PFSK-1 (cell line): ENCODE results near the gene LRRC42.

Source experiments
- FOXP2 ChIP-seq: optimal IDR thresholded peaks from 2 replicates; pipeline ENCODE3; 2011; ENCODE audit warnings: borderline replicate concordance, control low read depth, inconsistent platforms; ENCODE audit not compliant: insufficient read depth; ENCODE audit errors: extremely low read length, extremely low read depth
- POLR2AphosphoS5 ChIP-seq: IDR thresholded peaks from 2 replicates; pipeline ENCODE4 v1.6.1; 2012; ENCODE audit warnings: low read depth, mild to moderate bottlenecking, control low read depth, low read length, moderate library complexity
- REST ChIP-seq, 2 experiments: IDR thresholded peaks; 2 replicates each; pipeline versions ENCODE4 v1.6.1 to v1.8.0; 2011 to 2012; ENCODE audit warnings: low read depth in 2 of 2, low read length in 2 of 2, control low read depth in 1 of 2, inconsistent platforms in 1 of 2, mild to moderate bottlenecking in 1 of 2, moderate library complexity in 1 of 2; ENCODE audit not compliant: insufficient read depth in 1 of 2
- SIN3A ChIP-seq: IDR thresholded peaks from 2 replicates; pipeline ENCODE4 v1.6.1; 2012; ENCODE audit warnings: mild to moderate bottlenecking, low read length, moderate library complexity, borderline replicate concordance; ENCODE audit not compliant: insufficient read depth
- TAF1 ChIP-seq: IDR thresholded peaks from 2 replicates; pipeline ENCODE4 v1.6.1; 2012; ENCODE audit warnings: low read length, control low read depth, borderline replicate concordance; ENCODE audit not compliant: insufficient read depth

Gene LRRC42

GRCh38 chr1:53999920-54000319 is 53.8 kb downstream of the LRRC42 start:
- TF ChIP-seq TAF1 (no peak), FOXP2 (no peak), SIN3A (no peak), POLR2AphosphoS5 (no peak), REST (IDR thresholded peaks at IDR 0.05; ENCODE audit: insufficient read depth in 1 of 2, low read depth in 2 of 2, low read length in 2 of 2) (no peak)

GRCh38 chr1:54001591-54001990 is 55.4 kb downstream of the LRRC42 start:
- TF ChIP-seq FOXP2: no peak
- TF ChIP-seq TAF1: no peak
- TF ChIP-seq POLR2AphosphoS5: no peak
- TF ChIP-seq REST (IDR thresholded peaks at IDR 0.05; ENCODE audit: insufficient read depth in 1 of 2, low read depth in 2 of 2, low read length in 2 of 2): no peak
- TF ChIP-seq SIN3A: no peak

GRCh38 chr1:54002544-54003248 is 56.5 kb downstream of the LRRC42 start:
- no peak for TF ChIP-seq REST (IDR thresholded peaks at IDR 0.05; ENCODE audit: insufficient read depth in 1 of 2, low read depth in 2 of 2, low read length in 2 of 2)
- no peak for TF ChIP-seq POLR2AphosphoS5
- no peak for TF ChIP-seq FOXP2
- no peak for TF ChIP-seq SIN3A
- TF ChIP-seq TAF1: no peak

- no peak for TF ChIP-seq POLR2AphosphoS5
- TF ChIP-seq REST (IDR thresholded peaks at IDR 0.05; ENCODE audit: insufficient read depth in 1 of 2, low read depth in 2 of 2, low read length in 2 of 2): no peak
- TF ChIP-seq TAF1: no peak
- TF ChIP-seq FOXP2: no peak
- TF ChIP-seq SIN3A: no peak
Observed at GRCh38 chr1:54003249-54003646, 57.1 kb downstream of the LRRC42 start.

GRCh38 chr1:54004481-54005049 is 58.4 kb downstream of the LRRC42 start:
- no peak for TF ChIP-seq REST (IDR thresholded peaks at IDR 0.05; ENCODE audit: insufficient read depth in 1 of 2, low read depth in 2 of 2, low read length in 2 of 2)
- TF ChIP-seq FOXP2: no peak
- no peak for TF ChIP-seq SIN3A
- TF ChIP-seq POLR2AphosphoS5: no peak
- TF ChIP-seq TAF1: no peak
